CD4-positive, CD25-positive, alpha-beta regulatory T cell (primary cell): ENCODE measurements around the gene GSS. TPM values are rescaled to one million over a fixed set of nuclear protein-coding genes. Genes with fewer than 3 reads are reported as not detected.

Experiments
- ATAC-seq, 2 donors: fragments of 150-1000 bp; cut with Tn5 transposase; one replicate each; pipeline ENCODE4 v1.10.0; 2021; ENCODE audit warnings: low read depth in 2 of 2, moderate number of reproducible peaks in 2 of 2, moderate library complexity in 1 of 2
- DNase-seq, 3 donors: peaks; one replicate each; pipeline versions ENCODE4 v3.0.0 to v3.0.0-alpha.2; 2012 to 2022; ENCODE audit warnings: mixed read lengths in 1 of 3
- H3K27ac ChIP-seq: one replicate; pipeline ENCODE4 v1.7.0; 2013; ENCODE audit warnings: mild to moderate bottlenecking, low read length; ENCODE audit not compliant: insufficient read depth, poor library complexity, severe bottlenecking
- H3K27me3 ChIP-seq: one replicate; pipeline ENCODE4 v1.7.0; 2013; ENCODE audit warnings: low read length; ENCODE audit not compliant: control insufficient read depth, insufficient read depth
- H3K36me3 ChIP-seq: one replicate; pipeline ENCODE4 v1.7.0; 2013; ENCODE audit warnings: mild to moderate bottlenecking, low read length, moderate library complexity; ENCODE audit not compliant: control insufficient read depth, insufficient read depth
- H3K4me1 ChIP-seq: 2 replicates; pipeline ENCODE4 v1.7.0; 2013; ENCODE audit warnings: mild to moderate bottlenecking, low read length; ENCODE audit not compliant: insufficient read depth, control insufficient read depth, poor library complexity, severe bottlenecking
- H3K4me3 ChIP-seq: one replicate; pipeline ENCODE4 v1.7.0; 2013; ENCODE audit warnings: low read depth, mild to moderate bottlenecking, low read length, moderate library complexity
- H3K9me3 ChIP-seq, 2 experiments: 1 replicate in 1 of 2; 2 replicates in 1 of 2; pipeline ENCODE4 v1.7.0; 2013; ENCODE audit warnings: low read length in 2 of 2, mild to moderate bottlenecking in 1 of 2, moderate library complexity in 1 of 2; ENCODE audit not compliant: control insufficient read depth in 2 of 2
- H3K27ac Mint-ChIP-seq, 3 donors: one replicate each; pipeline ENCODE4 v1.8.0; 2020 to 2022; ENCODE audit warnings: mild to moderate bottlenecking in 3 of 3, mixed read lengths in 3 of 3, moderate library complexity in 2 of 3
- H3K27me3 Mint-ChIP-seq: one replicate; pipeline ENCODE4 v1.8.0; 2022; ENCODE audit warnings: mild to moderate bottlenecking, mixed read lengths
- H3K36me3 Mint-ChIP-seq: one replicate; pipeline ENCODE4 v1.8.0; 2020; ENCODE audit warnings: mixed read lengths
- H3K4me1 Mint-ChIP-seq, 4 donors: one replicate each; pipeline ENCODE4 v1.8.0; 2020 to 2022; ENCODE audit warnings: mixed read lengths in 4 of 4, mild to moderate bottlenecking in 1 of 4
- H3K4me3 Mint-ChIP-seq, 4 donors: one replicate each; pipeline ENCODE4 v1.8.0; 2020 to 2022; ENCODE audit warnings: mild to moderate bottlenecking in 4 of 4, mixed read lengths in 4 of 4, moderate library complexity in 3 of 4
- H3K9me3 Mint-ChIP-seq, 7 donors: one replicate each; pipeline ENCODE4 v1.8.0; 2020 to 2022; ENCODE audit warnings: mixed read lengths in 7 of 7, mild to moderate bottlenecking in 3 of 7, moderate library complexity in 2 of 7
- polyA plus RNA-seq, 4 donors: library from polyadenylated mRNA; unstranded; fragments of 300-500 nt; fragmentation: Illumina TruSeq; gene quantifications; one replicate each; pipeline ENCODE4 v1.2.3, GENCODE V29; 2021
- total RNA-seq: library from RNA; stranded (reverse); gene quantifications from one replicate; pipeline ENCODE4 v1.2.3, GENCODE V29; 2022

Gene GSS
- total and polyA plus RNA-seq, 5 donors from 2014 or later: 26.0 to 33.0 (median 30.9) TPM

- Histone ChIP-seq H3K4me3 (no peak overlapping the region), H3K27me3 (no peaks in the 10 kb centered on the region), H3K36me3 (peaks cover 36% of the 10 kb centered on the region), H3K9me3 (no peaks in the 10 kb centered on the region), H3K4me1 (no peaks in the 10 kb centered on the region), H3K27ac (no peak overlapping the region)
- Mint-ChIP-seq H3K36me3 (peaks cover 41% of the 10 kb centered on the region), H3K9me3 (peaks cover 0 to 1% (median 0%) of the 10 kb centered on the region in 7 donors), H3K4me1 (peaks cover 0 to 3% (median 1%) of the 10 kb centered on the region in 4 donors), H3K27ac (peak overlapping the region in 1 of 3 donors; percentile 72), H3K27me3 (no peaks in the 10 kb centered on the region), H3K4me3 (no peak overlapping the region)
- no peak for DNase-seq
- ATAC-seq: no peak
Measured at GRCh38 chr20:34928411-34928810, 27.2 kb downstream of the GSS start.

DNA sequence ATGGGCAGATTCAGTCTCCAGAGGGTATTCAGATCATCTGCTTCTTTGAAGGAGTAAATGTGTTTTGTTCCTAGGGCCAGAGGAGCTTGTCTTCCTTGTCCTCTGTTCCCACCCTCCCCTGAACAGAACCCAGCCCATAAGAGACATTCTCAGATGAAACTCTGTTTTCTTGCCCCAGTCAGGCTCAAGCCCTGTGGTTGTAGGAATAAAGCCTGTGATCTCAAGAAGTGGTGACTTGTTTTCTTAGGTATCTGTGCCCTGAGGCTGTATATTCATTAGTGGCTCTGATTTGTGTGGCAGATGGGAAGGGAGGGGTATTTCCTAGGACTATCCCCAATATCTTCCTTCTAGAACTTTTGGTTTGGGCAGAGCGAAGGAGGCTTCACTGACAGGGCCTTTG, 27.9 kb downstream of the GSS start:
- no peak overlapping the region for H3K4me3 Mint-ChIP-seq
- peaks cover 0 to 3% (median 1%) of the 10 kb centered on the region in 4 donors for H3K4me1 Mint-ChIP-seq
- H3K4me1 ChIP-seq: no peaks in the 10 kb centered on the region
- DNase-seq (no peak), ATAC-seq (no peak)
- H3K27me3 Mint-ChIP-seq: no peaks in the 10 kb centered on the region
- H3K4me3 ChIP-seq: no peak overlapping the region
- H3K36me3 ChIP-seq: peaks cover 36% of the 10 kb centered on the region
- H3K27ac Mint-ChIP-seq: peak overlapping the region in 1 of 3 donors; percentile 72
- peaks cover 0 to 1% (median 0%) of the 10 kb centered on the region in 7 donors for H3K9me3 Mint-ChIP-seq
- no peaks in the 10 kb centered on the region for H3K27me3 ChIP-seq
- peaks cover 34% of the 10 kb centered on the region for H3K36me3 Mint-ChIP-seq
- H3K9me3 ChIP-seq: no peaks in the 10 kb centered on the region
- no peak overlapping the region for H3K27ac ChIP-seq

DNA sequence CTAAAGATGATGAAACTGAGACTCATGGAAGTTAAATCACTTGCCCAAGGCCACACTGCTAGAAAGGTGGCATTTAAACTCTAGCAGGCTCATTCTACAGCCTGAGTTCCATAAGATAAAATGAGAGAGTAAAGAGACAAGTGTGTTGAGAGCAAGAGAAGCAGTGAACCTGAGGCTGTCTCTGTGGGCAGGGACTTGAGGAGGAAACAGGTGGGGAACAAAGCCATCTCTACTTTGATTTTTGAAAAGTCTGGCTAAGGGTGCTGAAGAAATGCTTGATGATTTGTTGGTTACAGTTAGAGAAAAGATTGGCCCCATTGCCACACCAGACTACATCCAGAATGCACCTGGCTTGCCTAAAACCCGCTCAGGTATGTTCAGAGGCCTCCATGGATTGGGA, 29.0 kb downstream of the GSS start:
- Histone ChIP-seq H3K36me3 (peaks cover 35% of the 10 kb centered on the region), H3K27ac (no peak overlapping the region), H3K4me3 (no peak overlapping the region), H3K9me3 (no peaks in the 10 kb centered on the region), H3K27me3 (no peaks in the 10 kb centered on the region), H3K4me1 (no peaks in the 10 kb centered on the region)
- H3K4me1 Mint-ChIP-seq: peaks cover 0 to 3% (median 1%) of the 10 kb centered on the region in 4 donors
- DNase-seq: no peak
- peak overlapping the region; percentile 34 to 79 (median 59) for H3K27ac Mint-ChIP-seq
- ATAC-seq: no peak
- peaks cover 28% of the 10 kb centered on the region for H3K36me3 Mint-ChIP-seq
- peaks cover 0 to 1% (median 0%) of the 10 kb centered on the region in 7 donors for H3K9me3 Mint-ChIP-seq
- H3K27me3 Mint-ChIP-seq: no peaks in the 10 kb centered on the region
- H3K4me3 Mint-ChIP-seq: no peak overlapping the region

GRCh38 chr20:34925981-34926380, 29.6 kb downstream of the GSS start:
- ATAC-seq (no peak), DNase-seq (no peak)
- H3K4me3 Mint-ChIP-seq: no peak overlapping the region
- peak overlapping the region in 1 of 3 donors; percentile 79 for H3K27ac Mint-ChIP-seq
- Histone ChIP-seq H3K9me3 (no peaks in the 10 kb centered on the region), H3K4me3 (no peak overlapping the region), H3K4me1 (no peaks in the 10 kb centered on the region), H3K27me3 (no peaks in the 10 kb centered on the region), H3K27ac (no peak overlapping the region), H3K36me3 (peaks cover 31% of the 10 kb centered on the region)
- peaks cover 0 to 3% (median 1%) of the 10 kb centered on the region in 4 donors for H3K4me1 Mint-ChIP-seq
- H3K9me3 Mint-ChIP-seq: peaks cover 0 to 1% (median 0%) of the 10 kb centered on the region in 7 donors
- no peaks in the 10 kb centered on the region for H3K27me3 Mint-ChIP-seq
- H3K36me3 Mint-ChIP-seq: peaks cover 28% of the 10 kb centered on the region

DNA sequence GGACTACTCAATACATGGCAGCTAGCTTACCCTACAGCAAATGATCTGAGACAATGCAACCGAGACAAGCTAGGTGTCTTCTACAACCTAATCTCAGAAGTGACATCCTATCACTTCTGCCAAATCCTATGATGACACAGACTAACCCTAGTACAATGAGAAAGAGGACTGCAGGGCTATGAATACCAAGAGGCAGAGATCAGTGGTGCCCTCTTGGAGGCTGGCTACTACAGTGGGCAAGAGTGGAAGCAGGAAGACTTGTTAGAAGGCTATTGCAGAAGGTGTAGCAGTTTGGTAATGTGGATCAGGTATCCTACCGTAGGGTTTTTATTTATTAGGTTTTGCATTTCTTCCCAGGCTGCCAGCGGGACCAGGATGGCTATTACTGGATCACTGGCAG, 30.3 kb downstream of the GSS start:
- H3K27ac Mint-ChIP-seq: peak overlapping the region in 2 of 3 donors; percentile 52 to 79
- H3K36me3 Mint-ChIP-seq: peaks cover 25% of the 10 kb centered on the region

GRCh38 chr20:34923414-34923813, 32.2 kb downstream of the GSS start:
- H3K27me3 Mint-ChIP-seq: no peaks in the 10 kb centered on the region
- DNase-seq: no peak
- H3K36me3 ChIP-seq: peaks cover 15% of the 10 kb centered on the region

More for the DNA sequence above, 30.3 kb downstream of the GSS start:
- H3K9me3 ChIP-seq: no peaks in the 10 kb centered on the region
- no peaks in the 10 kb centered on the region for H3K4me1 ChIP-seq
- ATAC-seq (no peak), DNase-seq (no peak)
- no peak overlapping the region for H3K27ac ChIP-seq
- Mint-ChIP-seq H3K4me3 (no peak overlapping the region), H3K4me1 (peaks cover 0 to 3% (median 1%) of the 10 kb centered on the region in 4 donors), H3K9me3 (no peaks in the 10 kb centered on the region), H3K27me3 (no peaks in the 10 kb centered on the region)
- H3K27me3 ChIP-seq: no peaks in the 10 kb centered on the region
- H3K4me3 ChIP-seq: no peak overlapping the region
- peaks cover 27% of the 10 kb centered on the region for H3K36me3 ChIP-seq

DNA sequence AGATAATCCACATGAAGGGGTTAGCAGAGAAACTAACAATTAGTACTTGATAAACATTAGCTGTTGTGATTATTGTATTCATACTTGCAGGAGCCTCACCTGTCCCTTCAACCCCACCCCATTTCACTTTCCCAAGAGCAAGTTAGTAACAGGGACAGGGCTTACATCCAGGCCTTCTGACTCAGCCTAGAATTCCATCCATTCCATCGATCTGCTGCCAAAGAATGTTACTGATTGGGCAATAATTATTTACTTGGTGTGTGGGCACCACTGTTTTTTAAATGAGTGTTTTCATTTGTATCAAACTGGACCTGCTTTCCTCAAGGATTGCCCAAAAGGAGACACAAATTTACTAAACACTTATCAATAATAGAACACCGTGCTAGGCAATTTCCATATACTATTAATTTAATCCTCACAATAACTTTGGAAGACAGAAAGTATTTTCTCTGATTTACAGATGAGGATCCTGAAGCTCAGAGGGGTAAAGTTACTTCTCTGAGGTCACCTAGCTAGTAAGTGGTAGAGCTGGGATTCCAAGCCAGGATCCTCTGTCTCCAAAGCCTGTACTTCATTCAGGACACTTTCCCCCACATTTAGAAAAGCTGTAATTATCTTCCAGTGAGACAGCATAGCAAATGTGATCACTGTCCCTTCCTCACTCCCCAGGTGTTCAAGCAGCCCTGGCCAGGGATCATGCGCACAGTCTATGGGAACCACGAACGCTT, 32.8 kb downstream of the GSS start:
- ATAC-seq (no peak), DNase-seq (no peak)
- H3K4me1 ChIP-seq: peaks cover 4% of the 10 kb centered on the region
- Mint-ChIP-seq H3K4me3 (no peak overlapping the region), H3K27me3 (no peaks in the 10 kb centered on the region), H3K4me1 (peaks cover 5 to 8% (median 6%) of the 10 kb centered on the region in 4 donors), H3K9me3 (no peaks in the 10 kb centered on the region), H3K27ac (no peak overlapping the region), H3K36me3 (peaks cover 17% of the 10 kb centered on the region)
- H3K27ac ChIP-seq: no peak overlapping the region
- H3K9me3 ChIP-seq: no peaks in the 10 kb centered on the region
- H3K36me3 ChIP-seq: peaks cover 12% of the 10 kb centered on the region
- H3K4me3 ChIP-seq: no peak overlapping the region
- no peaks in the 10 kb centered on the region for H3K27me3 ChIP-seq

More at GRCh38 chr20:34923414-34923813, 32.2 kb downstream of the GSS start:
- Histone ChIP-seq H3K27ac (no peak overlapping the region), H3K4me1 (no peaks in the 10 kb centered on the region), H3K27me3 (no peaks in the 10 kb centered on the region), H3K4me3 (no peak overlapping the region), H3K9me3 (no peaks in the 10 kb centered on the region)
- no peak for ATAC-seq
- Mint-ChIP-seq H3K9me3 (no peaks in the 10 kb centered on the region), H3K4me3 (no peak overlapping the region), H3K4me1 (peaks cover 0 to 5% (median 1%) of the 10 kb centered on the region in 4 donors), H3K36me3 (peaks cover 23% of the 10 kb centered on the region), H3K27ac (no peak overlapping the region)

- Mint-ChIP-seq H3K36me3 (peaks cover 12% of the 10 kb centered on the region), H3K4me3 (no peak overlapping the region), H3K4me1 (peaks cover 5 to 15% (median 10%) of the 10 kb centered on the region in 4 donors), H3K27ac (peak overlapping the region in 1 of 3 donors; percentile 17), H3K27me3 (no peaks in the 10 kb centered on the region), H3K9me3 (no peaks in the 10 kb centered on the region)
- ATAC-seq (no peak), DNase-seq (no peak)
- Histone ChIP-seq H3K27ac (no peak overlapping the region), H3K9me3 (no peaks in the 10 kb centered on the region), H3K4me3 (no peak overlapping the region), H3K36me3 (peaks cover 9% of the 10 kb centered on the region), H3K27me3 (no peaks in the 10 kb centered on the region), H3K4me1 (peaks cover 4% of the 10 kb centered on the region)
Measured at GRCh38 chr20:34921436-34921835, 34.2 kb downstream of the GSS start.
